Activated CD4-positive, alpha-beta T cell treated with anti-CD3 and anti-CD28 coated beads, Interleukin-2, amount 50 U/mL, for 48 hours (primary cell): Measurements from ENCODE around the gene ETFA.

Source experiments
- DNase-seq, 2 experiments: peaks; one replicate each; pipeline ENCODE4 v3.0.0-alpha.2; 2020

The ETFA gene

DNA sequence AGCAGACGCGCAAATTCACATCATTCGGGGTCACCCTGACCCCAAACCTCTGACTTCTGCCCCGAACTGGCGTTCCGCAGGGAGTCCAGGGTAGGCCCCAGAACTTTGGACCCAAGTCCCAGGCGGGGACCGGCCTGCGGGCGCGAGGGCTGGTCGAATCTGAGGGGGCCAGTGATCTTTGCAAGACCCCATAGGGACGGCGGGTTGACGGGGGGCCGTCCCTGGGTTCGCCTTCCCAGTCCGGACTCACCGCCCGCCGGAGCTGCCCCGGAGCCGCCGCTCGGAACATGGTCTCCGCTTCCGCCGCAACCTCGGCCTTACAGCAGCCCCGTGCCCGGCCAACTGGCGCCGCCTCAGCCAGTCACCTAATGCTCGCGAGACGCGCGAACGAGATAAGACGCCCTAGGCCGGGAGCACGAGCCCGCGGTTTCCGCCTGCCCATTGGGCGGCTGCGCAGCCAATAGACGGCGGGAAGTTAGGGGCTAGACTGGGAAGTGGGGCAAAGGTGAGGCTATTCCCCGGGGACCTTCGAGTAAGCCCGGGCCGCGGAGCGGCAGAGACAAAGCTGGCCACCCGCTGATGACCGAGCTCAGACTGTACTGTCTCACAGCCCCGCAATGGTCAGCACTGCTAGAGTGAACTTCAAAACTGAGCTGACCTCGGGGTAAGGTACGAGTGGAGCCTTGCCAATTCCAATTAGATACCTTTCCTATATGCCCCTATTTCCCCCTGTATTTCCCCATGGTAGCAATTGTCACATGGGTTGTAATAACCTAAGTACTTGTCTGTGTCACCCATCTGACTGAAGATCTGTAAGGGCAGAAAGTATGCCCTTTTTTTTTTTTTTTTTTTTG lies at the start of gene ETFA:
Gene ETFA (minus strand): TSS at position 370 of the 854 bp plus-strand sequence. CDS start 81 bp downstream, at position 289.
- peak; percentile 94 to 95 for DNase-seq

DNA sequence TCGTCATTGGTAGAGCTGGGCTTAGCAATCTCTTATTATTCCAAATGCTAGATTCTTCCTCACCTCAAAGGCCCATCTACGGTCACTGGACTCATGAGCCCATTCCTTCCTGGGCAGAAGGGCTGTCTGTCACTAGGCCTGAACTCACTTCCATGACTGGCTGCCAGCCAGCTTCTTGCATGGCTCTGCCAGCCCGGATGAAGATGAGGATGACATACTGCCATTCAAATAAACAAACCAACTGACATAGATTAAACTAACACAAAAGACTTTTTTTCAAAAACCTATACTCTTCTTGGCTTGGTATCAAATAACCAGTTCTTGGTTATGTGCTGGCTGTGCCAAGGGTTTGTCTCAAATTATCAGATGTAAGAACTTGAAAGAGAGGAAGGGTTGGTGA lies 49.1 kb upstream of the ETFA start:
- DNase-seq = no peak

DNA sequence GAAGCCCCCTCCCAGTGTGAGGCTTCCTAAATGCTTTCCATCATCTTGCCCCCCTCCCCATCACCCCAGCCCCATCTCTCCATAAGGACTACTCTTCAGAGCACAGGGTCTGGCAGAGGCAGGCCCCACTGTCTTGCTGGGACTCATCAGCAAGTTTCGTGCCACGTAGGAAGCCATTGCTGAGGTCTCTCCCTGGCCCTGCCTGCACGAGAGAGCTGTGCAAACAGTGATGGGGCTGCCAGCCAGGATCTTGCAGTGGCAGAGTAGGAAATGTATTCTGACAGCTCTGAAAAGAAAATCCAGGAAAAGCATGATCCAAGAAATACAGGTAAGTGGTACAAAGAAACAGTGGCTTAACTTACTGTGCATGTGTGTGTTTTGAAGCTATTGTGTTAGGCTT lies 47.9 kb upstream of the ETFA start:
- DNase-seq = no peak

DNA sequence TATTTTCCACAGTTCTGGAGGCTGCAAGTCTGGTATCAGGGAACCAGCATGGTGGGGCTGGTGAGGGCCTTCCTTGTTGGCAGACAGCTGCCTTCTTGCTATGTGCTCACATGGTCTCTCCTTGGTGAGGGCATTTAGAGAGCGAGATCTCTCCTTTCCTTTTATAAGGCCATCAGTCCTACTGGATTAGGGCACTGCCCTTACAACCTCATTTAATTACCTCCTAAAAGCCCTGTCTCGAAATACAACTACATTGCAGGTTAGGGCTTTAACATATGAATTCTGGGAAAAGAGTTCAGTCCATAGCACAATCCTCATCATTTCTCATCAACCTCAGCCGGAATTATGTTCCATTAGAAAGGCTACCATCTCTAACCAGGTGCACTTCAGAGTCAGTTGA lies 47.2 kb upstream of the ETFA start:
- DNase-seq = no peak

DNA sequence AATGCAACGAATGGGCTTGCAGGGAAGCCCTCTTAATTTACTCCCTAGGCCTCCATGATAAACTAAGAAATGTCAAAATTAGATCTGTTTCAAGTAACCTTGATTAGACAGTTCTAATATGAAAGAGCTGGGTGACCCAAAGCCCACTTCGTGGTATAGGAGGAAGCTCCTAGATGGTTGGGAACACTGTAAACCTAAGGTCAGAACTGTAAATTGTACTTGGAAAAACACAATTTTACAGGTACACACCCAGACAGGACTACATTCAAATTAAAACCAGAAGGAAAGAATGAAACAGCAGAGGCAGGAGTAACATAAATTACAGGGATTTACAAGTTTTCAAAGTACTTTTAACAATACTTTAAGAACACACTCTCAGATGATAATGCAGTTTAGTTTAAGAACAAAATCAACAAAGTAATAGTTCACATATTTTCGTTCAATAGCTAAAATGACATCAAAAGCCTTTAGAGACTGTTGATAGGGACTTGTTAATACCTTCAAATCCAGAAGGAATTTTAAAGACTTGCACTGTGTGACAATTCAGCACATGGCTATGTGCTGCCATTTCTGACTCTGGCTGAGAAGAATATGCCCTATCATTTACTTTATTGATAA lies 43.7 kb upstream of the ETFA start:
- DNase-seq = no peak

DNA sequence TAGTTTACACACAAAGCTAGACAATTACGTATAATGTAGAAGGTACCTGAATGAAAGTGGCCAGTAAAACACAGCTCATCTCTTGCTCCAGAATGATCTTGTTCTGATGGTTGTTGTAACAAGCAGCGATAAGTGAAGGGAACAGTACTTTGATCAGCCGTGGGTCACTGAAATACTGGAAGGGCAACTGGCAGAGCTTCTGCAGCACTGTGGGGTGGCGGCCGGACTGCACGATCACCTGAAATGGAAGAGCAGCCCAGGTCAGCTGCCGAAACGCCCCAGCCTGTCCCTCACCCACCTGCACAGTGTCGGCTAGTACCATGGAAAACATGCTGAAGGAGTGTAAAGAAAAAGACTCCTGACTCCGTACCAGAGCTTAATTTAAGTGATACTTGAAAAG lies 42.6 kb upstream of the ETFA start:
- no peak for DNase-seq

DNA sequence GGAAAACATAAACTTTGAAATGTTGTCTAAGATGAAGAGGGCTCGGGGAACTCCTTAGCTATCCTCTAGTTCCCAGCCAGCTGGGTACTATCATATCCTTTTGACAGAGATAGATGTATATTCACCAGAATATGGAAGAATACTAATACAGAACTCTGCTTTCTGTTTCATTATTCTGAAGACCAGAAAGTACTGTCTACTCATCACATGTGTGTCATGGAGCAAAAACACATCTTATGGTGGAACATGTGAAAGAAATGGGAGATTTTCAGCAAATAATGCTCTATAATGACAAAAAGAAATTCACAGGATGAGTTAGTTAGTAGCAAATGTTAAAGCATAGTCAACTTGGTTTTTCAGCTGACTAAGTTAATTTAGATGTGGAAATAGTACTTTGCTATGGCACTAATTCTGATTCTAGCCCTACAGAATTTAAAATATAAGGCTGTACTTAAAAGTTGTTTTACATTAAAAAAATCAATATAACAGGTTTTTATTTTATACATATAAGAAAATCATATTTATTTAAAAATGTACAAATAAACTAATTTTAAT lies 41.8 kb upstream of the ETFA start:
- DNase-seq = no peak

DNA sequence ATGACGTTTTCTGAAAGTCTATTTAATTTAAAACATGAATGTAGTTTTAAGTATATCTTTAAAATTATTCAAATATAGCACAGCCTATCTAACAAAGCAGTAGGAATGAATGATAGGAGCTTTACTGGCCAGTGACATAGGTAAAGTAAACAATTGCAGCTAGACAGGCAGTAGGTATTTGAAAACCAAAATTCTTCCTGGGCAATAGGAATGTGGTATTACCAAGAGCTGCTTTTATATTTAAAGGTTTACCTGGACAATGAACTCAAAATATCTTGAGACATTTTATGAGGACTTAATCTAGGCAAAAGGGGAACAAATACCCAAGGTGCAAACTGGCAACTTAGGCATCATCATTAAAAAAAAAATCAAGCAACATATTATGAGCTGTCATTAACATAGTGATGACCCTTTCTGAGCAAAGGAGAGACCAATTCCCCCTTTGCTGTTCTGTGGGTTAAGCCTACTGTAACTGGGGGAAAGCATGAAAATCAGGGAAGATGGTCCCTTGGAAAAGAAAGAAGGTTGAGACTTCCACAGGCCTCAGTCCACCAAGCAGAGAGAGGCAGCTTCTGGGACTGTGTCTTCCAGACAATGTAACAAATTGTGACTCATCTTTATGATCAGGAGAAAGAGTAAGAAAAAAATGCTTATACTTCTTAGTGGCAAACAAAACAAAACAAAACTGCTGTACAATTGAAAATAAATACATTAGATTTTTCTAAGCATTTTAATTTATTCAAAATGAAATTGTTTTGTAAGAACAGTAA lies 38.2 kb upstream of the ETFA start:
- no peak for DNase-seq

DNA sequence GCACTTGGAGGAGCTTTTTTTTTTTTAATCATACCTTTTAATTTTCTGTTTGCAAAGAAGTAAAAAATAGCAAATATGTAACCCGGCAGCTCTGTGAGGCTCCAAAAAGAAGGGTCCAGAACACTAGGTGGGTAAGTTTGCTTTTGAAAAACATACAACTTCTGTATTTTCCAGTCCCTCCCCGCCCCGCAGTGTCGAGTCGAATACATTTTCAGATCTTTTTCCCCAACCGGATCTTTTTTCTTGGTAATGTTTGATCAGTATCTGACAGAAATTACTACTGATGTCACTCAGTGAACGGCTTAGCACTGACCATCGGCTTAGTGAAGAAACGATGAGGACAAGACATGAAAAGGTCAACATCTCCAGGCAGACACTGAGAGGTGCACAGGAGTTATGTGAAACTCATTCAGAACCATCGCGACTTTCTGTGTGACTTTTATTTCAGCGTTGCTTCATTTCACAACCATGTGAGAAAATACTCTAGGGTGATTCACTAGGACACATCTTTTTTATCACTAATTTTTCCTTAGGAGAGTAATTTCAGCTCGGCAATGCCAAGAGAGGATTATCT lies 36.3 kb upstream of the ETFA start:
- no peak for DNase-seq

DNA sequence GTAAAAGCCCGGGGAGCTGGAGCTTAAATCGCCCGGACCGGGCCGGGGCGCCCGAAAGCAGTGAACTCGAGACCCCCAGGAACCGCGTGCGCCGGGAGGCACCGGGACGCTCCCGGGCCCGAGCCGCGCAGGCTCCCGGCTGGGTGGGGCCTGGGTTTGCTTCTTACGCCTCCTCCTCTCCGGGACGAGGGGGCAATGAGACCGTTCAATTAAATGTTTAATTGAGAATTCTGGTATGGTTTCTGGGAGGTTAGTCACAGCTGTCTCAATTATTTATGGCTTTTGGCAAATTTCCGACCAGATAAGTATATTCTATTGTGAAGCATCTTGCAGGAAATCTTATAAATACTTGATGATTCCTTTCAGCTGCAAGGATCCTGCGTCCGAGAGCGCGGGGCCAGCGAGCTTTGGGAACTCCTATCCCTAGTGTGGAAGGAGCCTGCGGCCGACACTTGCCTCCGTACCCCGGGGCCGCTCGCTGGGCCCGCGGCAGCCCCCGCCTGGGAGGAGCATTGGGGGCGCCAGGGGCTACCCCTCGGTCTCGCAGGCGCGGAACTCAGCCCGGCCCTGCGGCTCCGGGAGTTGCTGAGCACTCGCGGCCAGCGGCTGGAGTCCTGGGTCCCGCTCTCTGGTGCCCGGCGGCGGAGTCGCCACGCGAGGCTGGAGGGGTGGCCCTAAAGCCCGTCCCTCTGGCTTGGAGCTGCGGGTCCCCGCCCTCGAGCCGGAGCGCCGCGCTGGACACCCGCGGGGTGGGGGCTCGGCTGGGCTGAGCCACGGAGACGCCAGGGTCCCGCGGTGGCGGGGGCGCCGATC lies 35.6 kb upstream of the ETFA start:
- DNase-seq = no peak

DNA sequence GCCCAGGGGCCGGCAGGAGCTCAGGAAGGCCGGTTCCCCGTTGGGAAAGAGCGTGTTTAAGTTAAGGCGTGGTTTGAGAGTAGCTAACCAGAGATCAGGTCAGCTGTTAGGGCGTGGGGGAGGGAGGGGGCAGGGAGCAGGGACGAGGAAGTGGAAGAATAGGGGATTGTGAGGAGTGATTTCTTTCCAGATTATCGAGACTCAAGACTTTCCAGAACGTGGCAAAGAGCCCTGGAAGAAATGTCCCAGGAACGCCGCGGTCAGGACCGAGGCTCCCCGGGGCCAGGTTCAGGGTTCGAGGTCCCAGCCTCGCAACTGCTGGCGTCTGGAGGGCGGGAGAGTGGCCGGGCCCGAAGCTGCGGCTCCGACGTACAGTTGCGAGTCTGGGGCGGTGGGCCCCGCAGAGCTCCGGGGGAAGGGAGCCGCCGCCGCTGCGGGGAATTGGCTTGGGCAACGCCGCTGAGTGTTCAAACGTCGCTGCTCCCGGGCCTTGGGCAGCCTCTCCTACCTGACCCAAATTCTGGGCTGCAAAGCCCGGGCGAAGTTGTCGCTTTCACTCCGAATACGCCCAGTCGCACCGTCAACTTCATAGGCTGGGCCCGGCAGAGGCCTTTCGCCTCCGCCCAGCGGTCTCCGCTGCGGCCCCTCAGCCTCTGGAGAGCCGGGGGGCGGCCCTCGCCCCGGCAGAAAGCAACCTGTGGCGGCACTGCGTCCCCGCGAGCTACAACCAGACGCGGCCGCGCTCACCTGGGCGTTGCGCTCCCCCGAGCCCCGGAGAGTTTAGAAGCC lies 34.8 kb upstream of the ETFA start:
- DNase-seq = peak in 1 of 2 experiments; percentile 19

DNA sequence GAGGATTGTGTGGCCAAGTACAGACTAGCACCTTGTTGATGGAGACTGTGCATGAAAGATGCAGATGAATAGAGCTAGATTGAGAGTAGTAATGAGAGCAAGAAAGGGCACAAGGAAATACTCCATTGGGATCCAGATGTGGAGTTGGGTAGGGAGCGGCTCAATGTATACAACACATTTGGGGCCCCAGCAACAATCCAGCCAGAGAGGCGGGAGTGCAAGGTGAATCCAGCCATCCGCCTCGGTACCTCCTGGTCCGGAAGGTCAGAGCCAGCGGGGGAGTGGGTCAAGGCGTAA lies 34.3 kb upstream of the ETFA start:
- no peak for DNase-seq

DNA sequence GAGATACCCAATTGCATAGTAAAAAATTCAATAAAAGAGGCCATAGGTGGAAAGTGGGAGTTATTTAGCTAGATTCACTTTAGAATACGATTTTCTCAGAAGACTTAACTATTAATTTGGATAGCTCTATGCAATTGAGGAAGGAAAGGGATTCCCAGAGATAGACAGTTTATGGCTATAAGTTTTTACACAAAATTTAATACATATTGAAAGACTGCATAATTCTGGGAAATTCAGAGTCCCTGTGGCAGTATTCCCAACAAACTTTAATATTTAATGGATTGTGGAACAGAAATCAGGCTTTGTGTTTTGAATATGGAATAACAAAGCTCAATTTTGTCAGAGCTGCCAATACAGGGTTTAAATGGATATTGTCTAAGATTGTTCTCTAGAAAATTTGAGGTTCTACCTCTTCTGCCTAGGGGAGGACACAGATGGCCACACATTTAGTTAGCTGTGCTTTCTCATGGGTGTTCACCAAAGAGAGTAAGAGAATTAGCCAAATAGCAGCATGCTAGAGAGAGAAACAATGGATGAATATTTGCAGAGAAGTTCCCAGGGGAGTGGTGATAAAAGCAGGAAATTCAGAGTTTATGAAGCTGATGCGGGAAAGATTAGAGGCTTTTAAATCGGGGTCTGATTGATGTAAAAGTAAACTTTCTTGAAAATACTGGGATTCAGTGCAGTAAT lies 33.8 kb upstream of the ETFA start:
- DNase-seq = no peak

DNA sequence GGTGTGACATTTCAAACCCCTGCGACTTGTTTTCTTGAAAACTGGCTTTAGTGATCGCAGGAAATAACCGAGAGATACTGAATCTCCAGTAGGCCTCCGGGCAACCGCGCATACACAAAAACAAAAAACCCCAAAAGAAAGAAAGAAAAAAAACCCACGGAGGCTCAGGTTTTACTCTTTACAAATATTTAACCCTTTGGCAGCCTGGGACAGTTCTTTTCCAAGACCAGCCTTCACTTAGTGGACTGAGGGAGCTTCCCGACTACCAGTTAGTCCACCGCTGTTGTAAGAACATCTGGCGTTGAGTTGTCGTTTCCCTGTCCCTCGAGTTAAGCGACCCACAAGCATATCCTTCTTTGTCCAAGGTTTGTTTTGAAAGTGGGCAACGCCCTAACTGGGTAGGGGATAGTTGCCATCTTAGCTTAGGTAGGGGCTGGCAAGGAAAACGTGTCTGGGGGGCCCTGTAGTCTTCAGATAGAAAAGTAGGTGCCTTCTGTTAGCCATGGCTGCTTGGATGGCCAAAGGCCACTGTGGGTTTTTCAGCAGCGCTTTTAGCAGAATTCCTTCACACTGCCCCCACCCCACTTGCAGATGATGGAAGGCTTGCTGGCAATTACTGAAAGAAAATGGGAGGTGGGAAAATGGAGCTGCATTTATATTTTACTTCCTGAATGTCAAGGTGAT lies 32.2 kb upstream of the ETFA start:
- DNase-seq = no peak

DNA sequence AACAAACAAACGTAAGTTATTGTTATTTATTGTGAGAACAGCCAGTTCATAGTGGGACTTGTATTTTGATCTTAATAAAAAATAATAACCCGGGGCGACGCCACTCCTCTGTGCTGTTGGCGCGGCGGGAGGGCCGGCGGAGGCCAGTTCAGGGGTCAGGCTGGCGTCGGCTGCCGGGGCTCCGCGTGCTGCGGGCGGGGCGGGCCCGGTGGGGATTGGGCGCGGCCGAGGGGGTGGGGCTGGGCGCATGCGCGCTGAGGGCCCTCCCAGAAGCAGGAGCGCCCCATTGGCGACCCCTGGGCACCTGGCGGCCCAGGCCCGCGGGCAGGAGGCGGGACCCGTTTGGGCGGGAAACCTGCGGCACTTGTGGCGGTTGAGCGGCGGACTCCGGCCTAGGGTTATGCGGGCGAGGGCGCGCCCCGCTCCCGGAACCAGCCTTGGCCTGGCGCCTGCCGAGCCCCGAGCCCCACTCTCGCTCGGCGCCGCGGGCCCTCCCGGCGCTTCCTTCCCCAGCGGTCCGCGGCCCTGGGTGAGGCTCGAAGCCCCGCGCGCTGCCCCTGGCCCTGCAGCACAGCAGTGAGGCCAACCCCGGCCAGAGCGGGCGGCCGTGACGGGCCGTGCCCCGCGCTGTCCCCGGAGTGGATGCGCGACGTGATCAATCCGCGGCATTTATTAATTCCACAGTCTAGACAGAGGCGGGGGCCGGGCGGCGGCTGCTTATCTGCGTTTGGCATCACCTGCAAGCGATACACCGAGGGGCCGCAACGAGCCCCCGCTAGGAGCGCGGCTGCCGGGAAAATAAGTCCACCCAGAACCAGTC lies 31.3 kb upstream of the ETFA start:
- DNase-seq = peak in 1 of 2 experiments; percentile 18

DNA sequence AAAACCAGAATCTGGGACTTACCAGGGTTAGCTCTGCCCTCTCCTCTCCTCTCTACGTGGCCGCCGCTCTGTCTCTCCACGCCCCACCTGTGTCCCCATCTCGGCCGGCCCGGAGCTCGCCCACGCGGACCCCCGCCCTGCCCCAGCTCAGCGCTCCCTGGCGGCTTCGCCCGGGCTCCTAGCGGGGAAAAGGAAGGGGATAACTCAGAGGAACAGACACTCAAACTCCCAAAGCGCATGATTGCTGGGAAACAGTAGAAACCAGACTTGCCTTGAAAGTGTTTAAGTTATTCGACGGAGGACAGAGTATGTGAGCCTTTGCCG lies 30.8 kb upstream of the ETFA start:
- peak in 1 of 2 experiments; percentile 12 for DNase-seq

DNA sequence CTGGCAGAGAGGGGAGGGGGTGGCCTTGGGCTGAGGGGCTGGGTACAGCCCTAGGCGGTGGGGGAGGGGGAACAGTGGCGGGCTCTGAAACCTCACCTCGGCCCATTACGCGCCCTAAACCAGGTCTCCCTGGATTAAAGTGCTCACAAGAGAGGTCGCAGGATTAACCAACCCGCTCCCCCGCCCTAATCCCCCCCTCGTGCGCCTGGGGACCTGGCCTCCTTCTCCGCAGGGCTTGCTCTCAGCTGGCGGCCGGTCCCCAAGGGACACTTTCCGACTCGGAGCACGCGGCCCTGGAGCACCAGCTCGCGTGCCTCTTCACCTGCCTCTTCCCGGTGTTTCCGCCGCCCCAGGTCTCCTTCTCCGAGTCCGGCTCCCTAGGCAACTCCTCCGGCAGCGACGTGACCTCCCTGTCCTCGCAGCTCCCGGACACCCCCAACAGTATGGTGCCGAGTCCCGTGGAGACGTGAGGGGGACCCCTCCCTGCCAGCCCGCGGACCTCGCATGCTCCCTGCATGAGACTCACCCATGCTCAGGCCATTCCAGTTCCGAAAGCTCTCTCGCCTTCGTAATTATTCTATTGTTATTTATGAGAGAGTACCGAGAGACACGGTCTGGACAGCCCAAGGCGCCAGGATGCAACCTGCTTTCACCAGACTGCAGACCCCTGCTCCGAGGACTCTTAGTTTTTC lies 30.2 kb upstream of the ETFA start:
- DNase-seq = peak in 1 of 2 experiments; percentile 17

DNA sequence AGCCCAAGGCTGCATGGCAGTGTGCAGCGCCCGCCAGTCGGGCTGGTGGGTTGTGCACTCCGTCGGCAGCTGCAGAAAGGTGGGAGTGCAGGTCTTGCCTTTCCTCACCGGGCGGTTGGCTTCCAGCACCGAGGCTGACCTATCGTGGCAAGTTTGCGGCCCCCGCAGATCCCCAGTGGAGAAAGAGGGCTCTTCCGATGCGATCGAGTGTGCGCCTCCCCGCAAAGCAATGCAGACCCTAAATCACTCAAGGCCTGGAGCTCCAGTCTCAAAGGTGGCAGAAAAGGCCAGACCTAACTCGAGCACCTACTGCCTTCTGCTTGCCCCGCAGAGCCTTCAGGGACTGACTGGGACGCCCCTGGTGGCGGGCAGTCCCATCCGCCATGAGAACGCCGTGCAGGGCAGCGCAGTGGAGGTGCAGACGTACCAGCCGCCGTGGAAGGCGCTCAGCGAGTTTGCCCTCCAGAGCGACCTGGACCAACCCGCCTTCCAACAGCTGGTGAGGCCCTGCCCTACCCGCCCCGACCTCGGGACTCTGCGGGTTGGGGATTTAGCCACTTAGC lies 29.6 kb upstream of the ETFA start:
- DNase-seq = peak in 1 of 2 experiments; percentile 64
